Lung (tissue), 12 donors: ENCODE data around the gene AVEN. TPM values are rescaled to one million over a fixed set of nuclear protein-coding genes. Genes with fewer than 3 reads are reported as not detected.

Source experiments
- ATAC-seq: fragments of 200-7000 bp; cut with Tn5 transposase; one replicate; pipeline ENCODE4 v1.9.1; 2020; ENCODE audit warnings: moderate number of reproducible peaks; ENCODE audit not compliant: insufficient read depth, low FRiP score
- DNase-seq, 3 donors: peaks; one replicate each; pipeline ENCODE4 v3.0.0-alpha.2; 2013 to 2017
- H3K27ac ChIP-seq, 2 donors: one replicate each; pipeline ENCODE4 v1.5.1; 2013; ENCODE audit warnings: mild to moderate bottlenecking in 2 of 2, moderate library complexity in 2 of 2, control low read depth in 1 of 2, inconsistent platforms in 1 of 2, low read depth in 1 of 2, low read length in 1 of 2
- H3K27me3 ChIP-seq, 3 donors: one replicate each; pipeline ENCODE4 v1.5.1; 2013; ENCODE audit warnings: low read length in 2 of 3; ENCODE audit not compliant: control insufficient read depth in 3 of 3, insufficient read depth in 3 of 3
- H3K36me3 ChIP-seq, 4 donors: one replicate each; pipeline ENCODE4 v1.5.1; 2013; ENCODE audit warnings: low read length in 4 of 4, mild to moderate bottlenecking in 1 of 4, moderate library complexity in 1 of 4; ENCODE audit not compliant: control insufficient read depth in 4 of 4, insufficient read depth in 4 of 4
- H3K4me1 ChIP-seq, 5 donors: one replicate each; pipeline ENCODE4 v1.5.1; 2013; ENCODE audit warnings: low read length in 5 of 5, mild to moderate bottlenecking in 2 of 5, moderate library complexity in 1 of 5; ENCODE audit not compliant: control insufficient read depth in 5 of 5, insufficient read depth in 5 of 5
- H3K4me3 ChIP-seq: one replicate; pipeline ENCODE4 v1.5.1; 2013; ENCODE audit warnings: mild to moderate bottlenecking, control low read depth, moderate library complexity
- H3K9ac ChIP-seq, 2 donors: one replicate each; pipeline ENCODE4 v1.5.1; 2013; ENCODE audit warnings: low read length in 2 of 2, control low read depth in 1 of 2; ENCODE audit not compliant: insufficient read depth in 1 of 2
- H3K9me3 ChIP-seq, 4 donors: one replicate each; pipeline ENCODE4 v1.5.1; 2013; ENCODE audit warnings: low read length in 3 of 4, mild to moderate bottlenecking in 1 of 4, moderate library complexity in 1 of 4; ENCODE audit not compliant: control insufficient read depth in 4 of 4, insufficient read depth in 3 of 4
- WGBS, 2 donors: extraction: QIAGEN DNeasy Blood & Tissue Kit; methylation state at CpG; one replicate each; pipeline ENCODE4 v1.1.7; 2013; 5-methylcytosine and 5-hydroxymethylcytosine counted together
- polyA plus RNA-seq, 2 donors: library from polyadenylated mRNA; stranded (reverse); fragments of 200-250 nt; gene quantifications; one replicate each; pipeline ENCODE4 v1.2.1, GENCODE V29; 2013
- total RNA-seq, 2 donors: library from RNA; depleted of rRNA in 1 of 2; stranded (reverse); fragments of >200 nt in 1 of 2; gene quantifications; one replicate each; pipeline ENCODE4 v1.2.1, GENCODE V29; 2014 to 2021
- TF ChIP-seq, protein P1 (sequence below): IDR thresholded peaks from 2 replicates; pipeline ENCODE4 v1.5.1; 2012; ENCODE audit warnings: mild to moderate bottlenecking; ENCODE audit errors: control extremely low read depth, extremely low read depth
- donor health status: control.
- donor health status: control.
- donor health status: Bipolar disorder and iron deficiency.
- donor health status: healthy.
- donor health status: DM: yes; HTN: yes; CAD: no.

The AVEN gene
- total and polyA plus RNA-seq, 4 donors = 7.5 to 9.3 (median 8.9) TPM

DNA sequence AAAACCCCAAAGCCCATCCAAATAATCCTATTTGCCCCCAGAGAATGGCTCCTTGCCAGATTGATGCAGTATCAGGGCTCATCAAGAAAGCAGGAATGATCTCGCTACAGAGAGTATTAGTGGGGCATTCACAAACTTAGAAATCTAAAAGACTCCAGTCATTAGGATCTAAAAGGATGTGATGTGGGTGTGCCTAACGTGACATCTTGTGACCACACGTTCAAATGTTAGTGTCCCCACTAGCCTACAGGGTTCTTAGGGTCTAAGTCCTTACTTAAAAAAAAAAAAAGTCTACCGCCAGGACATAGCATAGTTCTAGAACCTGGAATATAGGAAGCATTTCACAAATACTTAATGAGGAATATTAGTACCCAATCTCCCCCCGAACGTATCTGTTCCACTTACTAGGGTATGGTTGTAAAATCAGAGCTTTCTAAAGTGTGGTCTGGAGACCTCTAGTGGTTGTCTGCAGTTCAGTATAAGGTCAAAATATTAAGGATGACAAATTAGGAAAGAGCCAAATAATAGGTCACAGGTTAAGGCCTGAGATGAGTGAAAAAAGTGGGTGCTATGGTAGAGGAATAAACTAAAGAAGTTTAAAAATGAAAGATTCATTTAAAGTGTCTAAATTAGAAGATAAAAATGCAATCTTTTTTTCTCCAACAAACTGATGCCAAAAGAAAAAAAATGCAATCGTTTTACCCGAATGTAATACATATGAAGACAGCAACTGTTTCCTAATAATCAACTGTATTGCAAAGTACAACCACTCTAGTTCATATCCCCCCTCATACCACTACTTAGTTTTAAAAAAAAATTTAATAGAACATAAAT, 75.0 kb downstream of the AVEN start:
- Histone ChIP-seq H3K9me3 (no peaks in the 10 kb centered on the region), H3K4me3 (no peak overlapping the region), H3K36me3 (no peaks in the 10 kb centered on the region), H3K27ac (no peak overlapping the region), H3K9ac (no peak overlapping the region), H3K4me1 (no peaks in the 10 kb centered on the region), H3K27me3 (no peaks in the 10 kb centered on the region)
- WGBS, 2 donors = 59 to 65% methylated on average over 8 of the region's 8 CpGs
- DNase-seq (peak in 2 of 3 donors; percentile 47 to 57), ATAC-seq (no peak)
- TF ChIP-seq, protein P1, sequence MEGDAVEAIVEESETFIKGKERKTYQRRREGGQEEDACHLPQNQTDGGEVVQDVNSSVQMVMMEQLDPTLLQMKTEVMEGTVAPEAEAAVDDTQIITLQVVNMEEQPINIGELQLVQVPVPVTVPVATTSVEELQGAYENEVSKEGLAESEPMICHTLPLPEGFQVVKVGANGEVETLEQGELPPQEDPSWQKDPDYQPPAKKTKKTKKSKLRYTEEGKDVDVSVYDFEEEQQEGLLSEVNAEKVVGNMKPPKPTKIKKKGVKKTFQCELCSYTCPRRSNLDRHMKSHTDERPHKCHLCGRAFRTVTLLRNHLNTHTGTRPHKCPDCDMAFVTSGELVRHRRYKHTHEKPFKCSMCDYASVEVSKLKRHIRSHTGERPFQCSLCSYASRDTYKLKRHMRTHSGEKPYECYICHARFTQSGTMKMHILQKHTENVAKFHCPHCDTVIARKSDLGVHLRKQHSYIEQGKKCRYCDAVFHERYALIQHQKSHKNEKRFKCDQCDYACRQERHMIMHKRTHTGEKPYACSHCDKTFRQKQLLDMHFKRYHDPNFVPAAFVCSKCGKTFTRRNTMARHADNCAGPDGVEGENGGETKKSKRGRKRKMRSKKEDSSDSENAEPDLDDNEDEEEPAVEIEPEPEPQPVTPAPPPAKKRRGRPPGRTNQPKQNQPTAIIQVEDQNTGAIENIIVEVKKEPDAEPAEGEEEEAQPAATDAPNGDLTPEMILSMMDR = peak; percentile 41

DNA sequence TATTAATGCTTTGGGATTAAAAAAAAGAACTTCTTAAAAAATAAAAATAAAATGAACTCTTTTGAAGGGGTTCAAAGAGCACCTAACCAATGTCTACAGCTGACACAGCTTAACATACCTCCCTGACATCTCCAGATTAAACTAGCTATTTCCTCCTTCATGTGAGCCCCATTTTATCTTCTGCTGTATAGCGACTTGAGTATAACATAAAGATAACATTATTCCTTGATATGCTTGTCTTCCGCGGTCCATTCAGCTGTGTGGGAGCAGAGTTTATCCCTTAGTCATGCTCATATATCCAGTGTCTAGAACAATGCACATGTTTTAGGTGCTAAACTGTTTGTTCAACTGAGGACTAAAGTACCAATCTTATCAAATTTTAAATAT, 78.5 kb downstream of the AVEN start:
- Histone ChIP-seq H3K4me3 (no peak overlapping the region), H3K27me3 (no peaks in the 10 kb centered on the region), H3K9me3 (no peaks in the 10 kb centered on the region), H3K9ac (no peak overlapping the region), H3K4me1 (no peaks in the 10 kb centered on the region), H3K27ac (no peak overlapping the region), H3K36me3 (no peaks in the 10 kb centered on the region)
- no peak for ATAC-seq
- TF ChIP-seq, protein P1 = no peak
- WGBS, 2 donors = 68 to 93% methylated on average over 3 of the region's 3 CpGs
- no peak for DNase-seq

DNA sequence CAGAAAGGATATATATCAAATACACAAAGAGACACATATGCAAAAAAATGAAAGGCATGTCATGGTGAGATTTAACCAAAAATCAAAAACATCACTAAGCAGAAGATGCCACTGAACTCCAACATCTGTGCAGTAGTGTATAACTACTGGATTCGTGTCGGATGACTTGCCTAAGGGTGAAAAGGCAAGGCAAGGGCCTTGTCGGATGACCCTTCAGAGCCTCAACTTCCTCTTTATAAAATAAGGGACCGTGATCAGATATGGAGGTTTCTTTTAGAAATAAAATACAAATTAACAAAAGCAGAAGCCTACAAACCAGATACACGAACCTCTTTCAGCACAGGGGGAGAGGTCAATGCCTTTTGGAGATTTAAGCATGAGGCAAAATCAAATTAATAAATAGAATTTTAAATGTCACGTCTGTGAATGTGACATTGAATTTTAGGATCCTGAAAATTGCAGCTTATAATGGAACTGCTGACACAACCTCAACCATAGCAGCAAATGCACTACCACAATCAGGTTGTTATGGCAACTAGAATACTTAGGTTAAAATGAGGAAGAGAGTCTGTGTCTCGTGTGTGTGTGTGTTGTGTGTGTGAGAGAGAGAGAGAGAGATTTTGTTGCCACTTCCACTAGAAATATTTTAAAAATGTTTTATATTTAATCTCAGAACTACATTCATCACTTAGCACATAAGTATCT, 79.0 kb downstream of the AVEN start:
- DNase-seq = no peak
- H3K27ac ChIP-seq = no peak overlapping the region
- 76 to 79% methylated on average over 7 of the region's 7 CpGs for WGBS, 2 donors
- H3K27me3 ChIP-seq = no peaks in the 10 kb centered on the region
- no peaks in the 10 kb centered on the region for H3K4me1 ChIP-seq
- ATAC-seq = no peak
- H3K9ac ChIP-seq = no peak overlapping the region
- no peaks in the 10 kb centered on the region for H3K36me3 ChIP-seq
- TF ChIP-seq, protein P1 = no peak
- H3K4me3 ChIP-seq = no peak overlapping the region
- no peaks in the 10 kb centered on the region for H3K9me3 ChIP-seq
